ENCODE measurements around the gene MATN1.

DNA sequence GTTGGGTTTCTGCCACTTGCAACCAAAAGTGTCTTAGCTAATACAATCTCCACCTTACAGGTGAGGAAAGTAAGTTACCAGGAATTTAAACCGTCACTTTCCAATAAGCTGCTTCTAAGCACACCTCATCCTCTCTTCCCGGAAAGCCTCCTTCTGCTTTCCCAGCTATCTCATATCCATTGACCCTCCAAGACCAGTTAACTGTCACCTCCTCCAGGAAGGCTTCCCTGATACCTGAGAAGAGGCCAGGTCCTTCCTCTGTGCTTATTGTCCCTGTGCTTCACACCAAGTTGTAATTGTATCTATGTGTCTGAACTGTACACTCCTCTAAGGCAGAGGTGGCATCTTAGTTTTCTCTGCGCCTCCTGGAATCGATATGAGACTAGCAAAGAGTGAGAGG is 11.2 kb upstream of the MATN1 start:
- TF ChIP-seq, protein P1, sequence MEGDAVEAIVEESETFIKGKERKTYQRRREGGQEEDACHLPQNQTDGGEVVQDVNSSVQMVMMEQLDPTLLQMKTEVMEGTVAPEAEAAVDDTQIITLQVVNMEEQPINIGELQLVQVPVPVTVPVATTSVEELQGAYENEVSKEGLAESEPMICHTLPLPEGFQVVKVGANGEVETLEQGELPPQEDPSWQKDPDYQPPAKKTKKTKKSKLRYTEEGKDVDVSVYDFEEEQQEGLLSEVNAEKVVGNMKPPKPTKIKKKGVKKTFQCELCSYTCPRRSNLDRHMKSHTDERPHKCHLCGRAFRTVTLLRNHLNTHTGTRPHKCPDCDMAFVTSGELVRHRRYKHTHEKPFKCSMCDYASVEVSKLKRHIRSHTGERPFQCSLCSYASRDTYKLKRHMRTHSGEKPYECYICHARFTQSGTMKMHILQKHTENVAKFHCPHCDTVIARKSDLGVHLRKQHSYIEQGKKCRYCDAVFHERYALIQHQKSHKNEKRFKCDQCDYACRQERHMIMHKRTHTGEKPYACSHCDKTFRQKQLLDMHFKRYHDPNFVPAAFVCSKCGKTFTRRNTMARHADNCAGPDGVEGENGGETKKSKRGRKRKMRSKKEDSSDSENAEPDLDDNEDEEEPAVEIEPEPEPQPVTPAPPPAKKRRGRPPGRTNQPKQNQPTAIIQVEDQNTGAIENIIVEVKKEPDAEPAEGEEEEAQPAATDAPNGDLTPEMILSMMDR (IDR thresholded peaks at IDR 0.05), result no peak
- TF ChIP-seq POLR2A (IDR thresholded peaks at IDR 0.05) (no peak), POLR2AphosphoS5 (IDR thresholded peaks at IDR 0.05; ENCODE audit: insufficient read depth in 1 of 2, low read depth in 1 of 2) (no peak)
